ENCODE data around the gene AFAP1. TPM values are rescaled to one million over a fixed set of nuclear protein-coding genes. Genes with fewer than 3 reads are reported as not detected.
"Not testable (repeated sequence)": the region's sequence is repeated elsewhere in the genome, so short reads cannot be mapped to it uniquely, and the experiment has no call there.

The AFAP1 gene
- total RNA-seq, 2 donors from 2014 or later = 32.1 to 40.1 TPM

GRCh38 chr4:7944599-7945220 is 5.0 kb upstream of the AFAP1 start:
- Histone ChIP-seq H3K27me3 (replicated peaks; ENCODE audit: insufficient read depth) (no peaks in the 10 kb centered on the region), H3K4me1 (ENCODE audit: control insufficient read depth in 1 of 2, low read depth in 2 of 2) (peaks cover 0 to 5% of the 10 kb centered on the region in 2 donors), H3K4me3 (no peak overlapping the region), H3K27ac (no peak overlapping the region), H3K36me3 (no peaks in the 10 kb centered on the region), H3K9me3 (no peaks in the 10 kb centered on the region)
- TF ChIP-seq CTCF (IDR thresholded peaks at IDR 0.05) = no peak
- ATAC-seq (ENCODE audit: insufficient number of reproducible peaks, low FRiP score, low read depth) = no peak
- no peak for DNase-seq (ENCODE audit: low spot score)

DNA sequence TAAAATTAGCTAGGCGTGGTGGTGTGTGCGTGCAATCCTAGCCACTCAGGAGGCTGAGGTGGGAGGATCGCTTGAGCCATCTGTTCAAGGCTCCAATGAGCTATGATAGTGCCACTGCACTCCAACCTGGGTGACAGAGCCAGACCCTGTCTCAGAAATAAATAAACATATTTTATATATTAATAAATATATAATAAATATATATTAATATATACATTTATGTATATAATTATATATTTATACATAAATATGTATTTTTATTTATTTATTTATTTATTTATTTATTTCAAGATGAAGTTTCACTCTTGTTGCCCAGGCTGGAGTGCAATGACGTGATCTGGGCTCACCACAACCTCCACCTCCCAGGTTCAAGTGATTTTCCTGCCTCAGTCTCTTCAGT is 4.0 kb upstream of the AFAP1 start:
- H3K27ac ChIP-seq; H3K9me3 ChIP-seq; H3K4me3 ChIP-seq; DNase-seq (ENCODE audit: low spot score); ATAC-seq (ENCODE audit: insufficient number of reproducible peaks, low FRiP score, low read depth); H3K27me3 ChIP-seq (replicated peaks; ENCODE audit: insufficient read depth); H3K4me1 ChIP-seq (ENCODE audit: control insufficient read depth in 1 of 2, low read depth in 2 of 2); H3K36me3 ChIP-seq: not testable (repeated sequence)

DNA sequence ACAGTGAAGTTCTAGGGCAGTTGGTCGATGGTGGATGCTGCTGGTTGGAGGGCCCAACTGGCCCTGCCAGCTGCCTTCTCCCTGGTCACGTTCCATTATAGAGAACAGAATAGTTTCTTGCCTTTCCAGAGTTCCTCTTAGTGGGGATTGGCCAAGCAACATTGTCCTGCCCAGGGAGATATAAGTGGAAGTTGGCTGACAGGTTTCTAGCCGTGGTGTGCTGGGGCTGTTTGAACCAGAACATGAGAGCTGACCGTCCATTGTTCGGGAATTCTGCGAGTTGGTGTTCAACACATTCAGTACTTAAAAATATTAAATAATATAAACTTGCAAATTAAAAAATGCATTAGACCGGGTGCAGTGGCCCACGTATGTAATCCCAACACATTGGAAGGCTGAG is 3.5 kb upstream of the AFAP1 start:
- H3K4me1 ChIP-seq (ENCODE audit: control insufficient read depth in 1 of 2, low read depth in 2 of 2) = peaks cover 0 to 5% of the 10 kb centered on the region in 2 donors
- H3K9me3 ChIP-seq = no peaks in the 10 kb centered on the region
- no peaks in the 10 kb centered on the region for H3K27me3 ChIP-seq (replicated peaks; ENCODE audit: insufficient read depth)
- DNase-seq (ENCODE audit: low spot score) = no peak
- H3K36me3 ChIP-seq = no peaks in the 10 kb centered on the region
- no peak for ATAC-seq (ENCODE audit: insufficient number of reproducible peaks, low FRiP score, low read depth)
- no peak for TF ChIP-seq CTCF (IDR thresholded peaks at IDR 0.05)
- H3K27ac ChIP-seq = no peak overlapping the region
- no peak overlapping the region for H3K4me3 ChIP-seq

GRCh38 chr4:7941965-7942496 is 2.4 kb upstream of the AFAP1 start:
- TF ChIP-seq CTCF (IDR thresholded peaks at IDR 0.05) = no peak
- Histone ChIP-seq H3K27me3 (replicated peaks; ENCODE audit: insufficient read depth) (no peaks in the 10 kb centered on the region), H3K36me3 (no peaks in the 10 kb centered on the region), H3K4me1 (ENCODE audit: control insufficient read depth in 1 of 2, low read depth in 2 of 2) (peaks cover 0 to 15% of the 10 kb centered on the region in 2 donors), H3K27ac (no peak overlapping the region), H3K4me3 (no peak overlapping the region), H3K9me3 (no peaks in the 10 kb centered on the region)
- no peak for ATAC-seq (ENCODE audit: insufficient number of reproducible peaks, low FRiP score, low read depth)
- no peak for DNase-seq (ENCODE audit: low spot score)

DNA sequence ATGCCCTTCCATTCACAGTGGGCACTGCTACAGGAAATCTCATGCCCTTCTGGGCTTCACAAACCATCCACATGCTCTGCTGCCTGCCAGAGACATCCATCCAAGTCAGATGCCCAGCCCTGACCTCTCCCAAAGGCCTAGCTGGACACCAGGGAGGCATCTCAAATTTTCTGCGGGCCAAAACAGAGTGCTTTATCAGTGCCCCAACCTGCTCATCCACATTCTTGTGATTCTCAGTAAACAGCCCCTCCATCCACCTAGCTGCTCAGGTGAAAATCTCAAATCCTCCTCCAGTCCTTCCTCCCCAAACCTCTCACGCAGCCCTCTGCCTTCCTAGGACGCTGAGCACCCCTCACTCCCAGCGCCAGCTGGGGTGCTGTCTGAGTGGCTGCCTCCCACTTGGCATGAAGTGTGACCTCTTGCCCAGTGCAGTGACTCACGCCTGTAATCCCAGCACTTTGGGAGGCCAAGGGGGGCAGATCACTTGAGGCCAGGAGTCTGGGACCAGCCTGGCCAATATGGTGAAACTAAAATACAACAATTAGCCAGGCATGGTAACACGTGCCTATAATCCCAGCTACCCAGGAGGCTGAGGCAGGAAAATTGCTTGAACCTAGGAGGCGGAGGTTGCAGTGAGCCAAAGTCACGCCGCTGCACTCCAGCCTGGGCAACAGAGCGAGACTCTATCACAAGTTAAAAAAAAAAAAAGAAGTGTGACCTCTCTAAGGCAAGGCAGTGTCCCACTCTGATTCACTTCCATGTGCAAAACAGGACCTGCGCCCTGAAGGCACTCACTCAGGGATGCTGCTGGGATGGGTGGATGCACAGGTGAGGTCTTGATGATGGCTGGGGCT is 1.7 kb upstream of the AFAP1 start:
- Histone ChIP-seq H3K27ac (no peak overlapping the region), H3K4me3 (no peak overlapping the region), H3K36me3 (no peaks in the 10 kb centered on the region), H3K4me1 (ENCODE audit: control insufficient read depth in 1 of 2, low read depth in 2 of 2) (peaks cover 0 to 21% of the 10 kb centered on the region in 2 donors), H3K9me3 (no peaks in the 10 kb centered on the region), H3K27me3 (replicated peaks; ENCODE audit: insufficient read depth) (no peaks in the 10 kb centered on the region)
- ATAC-seq (ENCODE audit: insufficient number of reproducible peaks, low FRiP score, low read depth) (no peak), DNase-seq (ENCODE audit: low spot score) (no peak)
- TF ChIP-seq CTCF (IDR thresholded peaks at IDR 0.05) = no peak

Data from thoracic aorta (tissue), 2 donors.